HCT116 (cell line): ENCODE data around the gene BNIPL. TPM values are rescaled to one million over a fixed set of nuclear protein-coding genes. Genes with fewer than 3 reads are reported as not detected.

Source experiments
- ATAC-seq: fragments of 200-7000 bp; cut with Tn5 transposase; 2 replicates; pipeline ENCODE4 v1.9.1; 2020; ENCODE audit warnings: mild to moderate bottlenecking, moderate library complexity
- BruUV-seq: library from RNA; stranded (reverse); fragments of 400-500 nt; replicated peaks from 2 replicates; lab custom pipeline; 2021; lab: Mats Ljungman, UMichigan
- CTCF ChIA-PET: fragments of 300-600 bp; sonication (Branson Sonifier 250); formaldehyde crosslinking; loops from one replicate; lab custom pipeline; 2021; ENCODE audit warnings: antibody characterized with exemption; lab: Charles Lee
- POLR2A ChIA-PET: fragments of 300-600, 350-600 bp; sonication (Branson Sonifier 250); formaldehyde crosslinking; loops from one replicate; lab custom pipeline; 2021; ENCODE audit warnings: antibody characterized with exemption; lab: Charles Lee
- RAD21 ChIA-PET, 2 experiments: fragments of 300-600 bp; sonication (Branson Sonifier 250); formaldehyde crosslinking; loops; one replicate each; lab custom pipeline; 2023; ENCODE audit warnings: low total read pairs in 2 of 2; ENCODE audit not compliant: uncharacterized antibody in 2 of 2, unreplicated experiment in 2 of 2, low non-redundant PET in 1 of 2; lab: Charles Lee
- DNase-seq: peaks from one replicate; pipeline ENCODE4 v3.0.0-alpha.2; 2010; ENCODE audit warnings: low read depth, low spot score
- H2AFZ ChIP-seq: fragments of 200-600 bp; shearing (Covaris generic), sonication (generic); 2 replicates; pipeline ENCODE4 v1.6.1; 2017; ENCODE audit warnings: low read depth, mixed run types, mixed read lengths, antibody characterized with exemption, low read length; ENCODE audit not compliant: poor library complexity, severe bottlenecking
- H3K27ac ChIP-seq: 2 replicates; pipeline ENCODE4 v1.5.1; 2012; ENCODE audit warnings: low read depth, low read length
- H3K27me3 ChIP-seq: fragments of 200-600 bp; sonication (generic); 2 replicates; pipeline ENCODE4 v1.6.1; 2016; ENCODE audit warnings: mixed run types, low read length, mixed read lengths; ENCODE audit not compliant: insufficient read depth
- H3K36me3 ChIP-seq, 2 experiments: fragments of 200-500 bp in 1 of 2; fragments of 200-600 bp in 1 of 2; sonication (Bioruptor generic) in 1 of 2; sonication (generic) in 1 of 2; 2 replicates each; pipeline versions ENCODE4 v1.5.1 to v1.6.1; 2014 to 2016; ENCODE audit warnings: low read length in 2 of 2, inconsistent platforms in 1 of 2, mixed read lengths in 1 of 2, mixed run types in 1 of 2; ENCODE audit not compliant: insufficient read depth in 2 of 2, control insufficient read depth in 1 of 2
- H3K4me1 ChIP-seq, 2 experiments: fragments of 200-600 bp in 1 of 2; sonication (generic) in 1 of 2; 2 replicates each; pipeline versions ENCODE4 v1.5.1 to v1.6.1; 2012 to 2017; ENCODE audit warnings: low read length in 2 of 2, inconsistent platforms in 1 of 2, mild to moderate bottlenecking in 1 of 2, mixed read lengths in 1 of 2, mixed run types in 1 of 2, moderate library complexity in 1 of 2; ENCODE audit not compliant: insufficient read depth in 2 of 2, control insufficient read depth in 1 of 2
- H3K4me2 ChIP-seq: fragments of 200-600 bp; sonication (generic); 2 replicates; pipeline ENCODE4 v1.6.1; 2017; ENCODE audit warnings: mixed run types, low read length, mixed read lengths
- H3K4me3 ChIP-seq, 2 experiments: fragments of 200-600 bp in 1 of 2; sonication (generic) in 1 of 2; replicated peaks in 1 of 2; 2 replicates each; pipeline ENCODE4 v1.5.1; 2011 to 2016; ENCODE audit warnings: low read length in 2 of 2, control low read depth in 1 of 2, low read depth in 1 of 2, mild to moderate bottlenecking in 1 of 2, mixed read lengths in 1 of 2, mixed run types in 1 of 2
- H3K79me2 ChIP-seq: fragments of 200-600 bp; sonication (generic); 2 replicates; pipeline ENCODE4 v1.6.1; 2017; ENCODE audit warnings: mild to moderate bottlenecking, mixed run types, low read length, moderate library complexity, mixed read lengths; ENCODE audit not compliant: insufficient read depth
- H3K9ac ChIP-seq: fragments of 200-600 bp; sonication (generic); 2 replicates; pipeline ENCODE4 v1.6.1; 2016; ENCODE audit warnings: low read length, mixed read lengths
- H3K9me2 ChIP-seq: fragments of 200-600 bp; sonication (generic), shearing (Covaris generic); 2 replicates; pipeline ENCODE4 v1.6.1; 2017; ENCODE audit warnings: mixed run types, mild to moderate bottlenecking, moderate library complexity; ENCODE audit not compliant: insufficient read depth
- H3K9me3 ChIP-seq, 2 experiments: fragments of 200-500 bp in 1 of 2; fragments of 200-600 bp in 1 of 2; sonication (Bioruptor generic) in 1 of 2; sonication (generic) in 1 of 2; 2 replicates each; pipeline ENCODE4 v1.6.1; 2014 to 2017; ENCODE audit warnings: low read length in 2 of 2, mixed read lengths in 2 of 2, inconsistent platforms in 1 of 2, low read depth in 1 of 2, mild to moderate bottlenecking in 1 of 2, mixed run types in 1 of 2, moderate library complexity in 1 of 2; ENCODE audit not compliant: control insufficient read depth in 1 of 2, insufficient read depth in 1 of 2
- H4K20me1 ChIP-seq: fragments of 200-600 bp; sonication (generic), shearing (Covaris generic); 2 replicates; pipeline ENCODE4 v1.6.1; 2017; ENCODE audit warnings: mixed run types, mild to moderate bottlenecking, moderate library complexity; ENCODE audit not compliant: insufficient read depth
- CBX3 ChIP-seq: IDR thresholded peaks from 2 replicates; pipeline ENCODE4 v1.6.1; 2012; ENCODE audit warnings: low read depth
- CEBPB ChIP-seq: IDR thresholded peaks from 2 replicates; pipeline ENCODE4 v1.6.1; 2012; ENCODE audit warnings: low read depth
- ELF1 ChIP-seq: IDR thresholded peaks from 2 replicates; pipeline ENCODE4 v1.6.1; 2012; ENCODE audit warnings: low read depth, borderline replicate concordance
- EZH2phosphoT487 ChIP-seq: fragments of 200-600 bp; IDR thresholded peaks from 2 replicates; pipeline ENCODE4 v1.6.1; 2018; ENCODE audit warnings: antibody characterized with exemption, borderline replicate concordance
- FOSL1 ChIP-seq: IDR thresholded peaks from 2 replicates; pipeline ENCODE4 v1.6.1; 2012; ENCODE audit warnings: low read depth
- JUND ChIP-seq: IDR thresholded peaks from 2 replicates; pipeline ENCODE4 v1.6.1; 2012
- POLR2A ChIP-seq: IDR thresholded peaks from 2 replicates; pipeline ENCODE4 v1.7.0; 2011; ENCODE audit warnings: borderline replicate concordance; ENCODE audit not compliant: insufficient read depth, insufficient read length; ENCODE audit errors: extremely low read depth
- RAD21 ChIP-seq: IDR thresholded peaks from 2 replicates; pipeline ENCODE4 v1.6.1; 2012; ENCODE audit warnings: low read depth, mild to moderate bottlenecking
- SIN3A ChIP-seq: IDR thresholded peaks from 2 replicates; pipeline ENCODE4 v1.6.1; 2012; ENCODE audit warnings: low read depth
- SP1 ChIP-seq: IDR thresholded peaks from 2 replicates; pipeline ENCODE4 v1.6.1; 2012; ENCODE audit warnings: low read depth
- ZFX ChIP-seq: fragments of 450-650 bp; IDR thresholded peaks from 2 replicates; pipeline ENCODE4 v1.6.1; 2017
- ZNF274 ChIP-seq: fragments of 200-500 bp; sonication (Bioruptor generic); IDR thresholded peaks from 2 replicates; pipeline ENCODE4 v1.6.1; 2014; ENCODE audit warnings: mild to moderate bottlenecking, low read depth, low read length, inconsistent platforms
- intact Hi-C: fragments of 100-400 bp; cut with micrococcal nuclease; formaldehyde crosslinking; loops from 2 replicates; pipeline ENCODE4 v1.10.0; 2022
- total RNA-seq: library from RNA; stranded (reverse); gene quantifications from one replicate; pipeline ENCODE4 v1.2.1, GENCODE V29; 2021; ENCODE audit not compliant: unreplicated experiment
- TF ChIP-seq, protein P1 (sequence below): IDR thresholded peaks from 2 replicates; pipeline ENCODE4 v1.6.1; 2012
- TF ChIP-seq, protein P2 (sequence below), 3 experiments: fragments of 200-600 bp in 1 of 3; sonication (generic) in 1 of 3; IDR thresholded peaks in 2 of 3; conservative IDR thresholded peaks in 1 of 3; 2 replicates each; pipeline ENCODE4 v1.5.1; 2012 to 2017; ENCODE audit warnings: low read depth in 2 of 3, low read length in 2 of 3, antibody characterized with exemption in 1 of 3, borderline replicate concordance in 1 of 3, control low read depth in 1 of 3, mild to moderate bottlenecking in 1 of 3, mixed read lengths in 1 of 3, mixed run types in 1 of 3, moderate library complexity in 1 of 3; ENCODE audit not compliant: insufficient read depth in 1 of 3
- TF ChIP-seq, protein P3 (sequence below): IDR thresholded peaks from 2 replicates; pipeline ENCODE4 v1.6.1; 2011; ENCODE audit warnings: mild to moderate bottlenecking, low read length, moderate library complexity; ENCODE audit not compliant: insufficient replicate concordance; ENCODE audit errors: extremely low read depth
- TF ChIP-seq, protein P4 (sequence below): IDR thresholded peaks from 2 replicates; pipeline ENCODE4 v1.6.1; 2012; ENCODE audit warnings: low read depth

BNIPL gene
- total RNA-seq, 1 experiment from 2014 or later = 0.86 TPM

DNA sequence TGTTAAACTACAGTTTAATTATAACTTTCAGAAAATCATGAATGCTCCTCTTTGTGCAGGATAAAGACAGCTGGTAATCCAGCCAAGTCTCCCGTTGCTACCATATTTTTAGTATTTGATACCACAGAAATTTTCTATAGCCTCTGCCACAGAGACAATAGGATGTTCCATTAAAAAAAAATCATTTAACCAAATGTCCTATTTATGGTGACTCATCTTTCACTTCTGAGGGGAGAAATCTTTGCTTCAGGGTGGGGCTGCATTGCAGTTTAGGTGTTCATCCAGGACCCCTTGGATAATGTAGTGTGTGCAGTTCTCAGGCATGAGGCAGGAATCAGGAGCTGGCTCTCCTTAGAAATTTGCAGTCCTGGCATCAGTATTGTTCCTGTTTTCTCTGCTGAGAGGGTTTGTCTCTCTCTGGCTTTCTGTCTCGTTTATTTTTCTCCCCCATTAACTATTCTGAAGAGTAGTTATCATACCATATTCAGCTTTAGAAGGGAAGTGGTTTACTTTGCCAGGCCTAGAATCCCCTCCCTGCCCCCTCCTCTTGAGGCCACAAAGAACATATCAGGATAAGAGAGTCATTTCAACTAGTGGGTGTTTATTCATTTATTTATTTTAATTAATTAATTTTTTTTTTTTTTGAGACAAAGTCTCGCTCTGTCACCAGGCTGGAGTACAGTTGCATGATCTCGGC, 25.1 kb upstream of the BNIPL start:
- Histone ChIP-seq H3K27me3 (no peaks in the 10 kb centered on the region), H3K4me2 (no peak overlapping the region), H3K9me3 (no peaks in the 10 kb centered on the region), H3K27ac (no peak overlapping the region), H3K9me2 (no peaks in the 10 kb centered on the region), H3K79me2 (peaks cover 16% of the 10 kb centered on the region), H3K36me3 (no peaks in the 10 kb centered on the region), H3K4me1 (peaks cover 10 to 30% of the 10 kb centered on the region in 2 experiments; a peak in 3 of 4 replicates), H4K20me1 (no peaks in the 10 kb centered on the region), H3K4me3 (no peak overlapping the region), H2AFZ (no peak overlapping the region), H3K9ac (no peak overlapping the region)
- BruUV-seq = no TSS peak
- POLR2A ChIA-PET = no interaction called here
- DNase-seq (no peak), ATAC-seq (no peak)
- RAD21 ChIA-PET = no interaction called here
- CTCF ChIA-PET = interaction anchor here (0.6 kb wide), 1 partner anchor 167 kb away, joined by 3 read pairs; no protein-coding TSS in a partner anchor
- intact Hi-C loops = no loop called here
- TF ChIP-seq, protein P1, sequence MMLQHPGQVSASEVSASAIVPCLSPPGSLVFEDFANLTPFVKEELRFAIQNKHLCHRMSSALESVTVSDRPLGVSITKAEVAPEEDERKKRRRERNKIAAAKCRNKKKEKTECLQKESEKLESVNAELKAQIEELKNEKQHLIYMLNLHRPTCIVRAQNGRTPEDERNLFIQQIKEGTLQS = no peak
- TF ChIP-seq CEBPB (no peak), JUND (no peak), SIN3A (no peak), ZFX (no peak), RAD21 (no peak), SP1 (no peak), ELF1 (no peak), POLR2A (no peak), EZH2phosphoT487 (no peak), ZNF274 (no peak), CBX3 (no peak), FOSL1 (no peak)
- TF ChIP-seq, protein P2, sequence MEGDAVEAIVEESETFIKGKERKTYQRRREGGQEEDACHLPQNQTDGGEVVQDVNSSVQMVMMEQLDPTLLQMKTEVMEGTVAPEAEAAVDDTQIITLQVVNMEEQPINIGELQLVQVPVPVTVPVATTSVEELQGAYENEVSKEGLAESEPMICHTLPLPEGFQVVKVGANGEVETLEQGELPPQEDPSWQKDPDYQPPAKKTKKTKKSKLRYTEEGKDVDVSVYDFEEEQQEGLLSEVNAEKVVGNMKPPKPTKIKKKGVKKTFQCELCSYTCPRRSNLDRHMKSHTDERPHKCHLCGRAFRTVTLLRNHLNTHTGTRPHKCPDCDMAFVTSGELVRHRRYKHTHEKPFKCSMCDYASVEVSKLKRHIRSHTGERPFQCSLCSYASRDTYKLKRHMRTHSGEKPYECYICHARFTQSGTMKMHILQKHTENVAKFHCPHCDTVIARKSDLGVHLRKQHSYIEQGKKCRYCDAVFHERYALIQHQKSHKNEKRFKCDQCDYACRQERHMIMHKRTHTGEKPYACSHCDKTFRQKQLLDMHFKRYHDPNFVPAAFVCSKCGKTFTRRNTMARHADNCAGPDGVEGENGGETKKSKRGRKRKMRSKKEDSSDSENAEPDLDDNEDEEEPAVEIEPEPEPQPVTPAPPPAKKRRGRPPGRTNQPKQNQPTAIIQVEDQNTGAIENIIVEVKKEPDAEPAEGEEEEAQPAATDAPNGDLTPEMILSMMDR (IDR thresholded peaks at IDR 0.05 in 2 of 3, conservative IDR thresholded peaks at IDR 0.05 in 1 of 3; ENCODE audit: borderline replicate concordance in 1 of 3, insufficient read depth in 1 of 3, low read depth in 2 of 3, low read length in 2 of 3) = no peak
- TF ChIP-seq, protein P3, sequence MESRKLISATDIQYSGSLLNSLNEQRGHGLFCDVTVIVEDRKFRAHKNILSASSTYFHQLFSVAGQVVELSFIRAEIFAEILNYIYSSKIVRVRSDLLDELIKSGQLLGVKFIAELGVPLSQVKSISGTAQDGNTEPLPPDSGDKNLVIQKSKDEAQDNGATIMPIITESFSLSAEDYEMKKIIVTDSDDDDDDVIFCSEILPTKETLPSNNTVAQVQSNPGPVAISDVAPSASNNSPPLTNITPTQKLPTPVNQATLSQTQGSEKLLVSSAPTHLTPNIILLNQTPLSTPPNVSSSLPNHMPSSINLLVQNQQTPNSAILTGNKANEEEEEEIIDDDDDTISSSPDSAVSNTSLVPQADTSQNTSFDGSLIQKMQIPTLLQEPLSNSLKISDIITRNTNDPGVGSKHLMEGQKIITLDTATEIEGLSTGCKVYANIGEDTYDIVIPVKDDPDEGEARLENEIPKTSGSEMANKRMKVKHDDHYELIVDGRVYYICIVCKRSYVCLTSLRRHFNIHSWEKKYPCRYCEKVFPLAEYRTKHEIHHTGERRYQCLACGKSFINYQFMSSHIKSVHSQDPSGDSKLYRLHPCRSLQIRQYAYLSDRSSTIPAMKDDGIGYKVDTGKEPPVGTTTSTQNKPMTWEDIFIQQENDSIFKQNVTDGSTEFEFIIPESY = no peak
- TF ChIP-seq, protein P4, sequence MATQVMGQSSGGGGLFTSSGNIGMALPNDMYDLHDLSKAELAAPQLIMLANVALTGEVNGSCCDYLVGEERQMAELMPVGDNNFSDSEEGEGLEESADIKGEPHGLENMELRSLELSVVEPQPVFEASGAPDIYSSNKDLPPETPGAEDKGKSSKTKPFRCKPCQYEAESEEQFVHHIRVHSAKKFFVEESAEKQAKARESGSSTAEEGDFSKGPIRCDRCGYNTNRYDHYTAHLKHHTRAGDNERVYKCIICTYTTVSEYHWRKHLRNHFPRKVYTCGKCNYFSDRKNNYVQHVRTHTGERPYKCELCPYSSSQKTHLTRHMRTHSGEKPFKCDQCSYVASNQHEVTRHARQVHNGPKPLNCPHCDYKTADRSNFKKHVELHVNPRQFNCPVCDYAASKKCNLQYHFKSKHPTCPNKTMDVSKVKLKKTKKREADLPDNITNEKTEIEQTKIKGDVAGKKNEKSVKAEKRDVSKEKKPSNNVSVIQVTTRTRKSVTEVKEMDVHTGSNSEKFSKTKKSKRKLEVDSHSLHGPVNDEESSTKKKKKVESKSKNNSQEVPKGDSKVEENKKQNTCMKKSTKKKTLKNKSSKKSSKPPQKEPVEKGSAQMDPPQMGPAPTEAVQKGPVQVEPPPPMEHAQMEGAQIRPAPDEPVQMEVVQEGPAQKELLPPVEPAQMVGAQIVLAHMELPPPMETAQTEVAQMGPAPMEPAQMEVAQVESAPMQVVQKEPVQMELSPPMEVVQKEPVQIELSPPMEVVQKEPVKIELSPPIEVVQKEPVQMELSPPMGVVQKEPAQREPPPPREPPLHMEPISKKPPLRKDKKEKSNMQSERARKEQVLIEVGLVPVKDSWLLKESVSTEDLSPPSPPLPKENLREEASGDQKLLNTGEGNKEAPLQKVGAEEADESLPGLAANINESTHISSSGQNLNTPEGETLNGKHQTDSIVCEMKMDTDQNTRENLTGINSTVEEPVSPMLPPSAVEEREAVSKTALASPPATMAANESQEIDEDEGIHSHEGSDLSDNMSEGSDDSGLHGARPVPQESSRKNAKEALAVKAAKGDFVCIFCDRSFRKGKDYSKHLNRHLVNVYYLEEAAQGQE = no peak
